SK-N-SH (cell line): Measurements from ENCODE around the gene TECR. TPM values are rescaled to one million over a fixed set of nuclear protein-coding genes. Genes with fewer than 3 reads are reported as not detected.

Source experiments
- CTCF ChIA-PET: fragments of 300-600, 350-600 bp; formaldehyde crosslinking; extraction: SDS; loops from one replicate; lab custom pipeline; 2021; lab: Yijun Ruan, JAX
- POLR2A ChIA-PET: fragments of 350-600 bp; sonication (Branson Sonifier 250); formaldehyde crosslinking; extraction: SDS; loops from one replicate; lab custom pipeline; 2020; ENCODE audit warnings: antibody characterized with exemption, inconsistent platforms; lab: Yijun Ruan, JAX
- DNase-seq: peaks from one replicate; pipeline ENCODE4 v3.0.0; 2012
- H2AFZ ChIP-seq: fragments of 200-600 bp; sonication (generic); 2 replicates; pipeline ENCODE4 v1.8.1; 2016; ENCODE audit warnings: antibody characterized with exemption, mild to moderate bottlenecking, low read depth
- H3F3A ChIP-seq: fragments of 200-600 bp; sonication (generic); replicated peaks from 2 replicates; pipeline ENCODE3; 2016; ENCODE audit warnings: antibody characterized with exemption, mild to moderate bottlenecking; ENCODE audit not compliant: insufficient read depth
- H3K27ac ChIP-seq, 2 experiments: fragments of 200-500 bp in 1 of 2; fragments of 200-600 bp in 1 of 2; sonication (Bioruptor generic) in 1 of 2; sonication (generic), shearing (Covaris generic) in 1 of 2; 2 replicates each; pipeline versions ENCODE4 v1.5.1 to v1.6.1; 2014 to 2016; ENCODE audit warnings: low read depth in 2 of 2, inconsistent platforms in 1 of 2, low read length in 1 of 2, mild to moderate bottlenecking in 1 of 2, mixed read lengths in 1 of 2
- H3K27me3 ChIP-seq: fragments of 200-600 bp; sonication (generic), shearing (Covaris generic); 2 replicates; pipeline ENCODE4 v1.6.1; 2016; ENCODE audit warnings: mixed run types; ENCODE audit not compliant: insufficient read depth
- H3K36me3 ChIP-seq, 2 experiments: fragments of 200-500 bp in 1 of 2; fragments of 200-600 bp in 1 of 2; sonication (Bioruptor generic) in 1 of 2; sonication (generic) in 1 of 2; replicated peaks in 1 of 2; 2 replicates each; pipeline versions ENCODE3 to v1.5.1; 2014 to 2016; ENCODE audit warnings: low read length in 1 of 2, mild to moderate bottlenecking in 1 of 2; ENCODE audit not compliant: insufficient read depth in 2 of 2, control insufficient read depth in 1 of 2
- H3K4me1 ChIP-seq, 2 experiments: fragments of 200-500 bp in 1 of 2; fragments of 200-600 bp in 1 of 2; sonication (Bioruptor generic) in 1 of 2; sonication (generic), shearing (Covaris generic) in 1 of 2; 2 replicates each; pipeline versions ENCODE4 v1.5.1 to v1.6.1; 2014 to 2016; ENCODE audit warnings: low read depth in 1 of 2, low read length in 1 of 2, mixed run types in 1 of 2; ENCODE audit not compliant: insufficient read depth in 2 of 2, control insufficient read depth in 1 of 2
- H3K4me2 ChIP-seq: fragments of 200-600 bp; sonication (generic), shearing (Covaris generic); 2 replicates; pipeline ENCODE4 v1.6.1; 2017; ENCODE audit warnings: mixed run types
- H3K4me3 ChIP-seq, 2 experiments: fragments of 200-500 bp in 1 of 2; fragments of 200-600 bp in 1 of 2; sonication (Bioruptor generic) in 1 of 2; sonication (generic), shearing (Covaris generic) in 1 of 2; 2 replicates each; pipeline versions ENCODE4 v1.5.1 to v1.8.1; 2014 to 2016; ENCODE audit warnings: low read depth in 2 of 2, inconsistent platforms in 1 of 2, low read length in 1 of 2, mild to moderate bottlenecking in 1 of 2, mixed read lengths in 1 of 2, moderate library complexity in 1 of 2
- H3K79me2 ChIP-seq: fragments of 200-600 bp; sonication (generic); 2 replicates; pipeline ENCODE4 v1.8.1; 2017; ENCODE audit warnings: mild to moderate bottlenecking; ENCODE audit not compliant: insufficient read depth
- H3K9ac ChIP-seq: fragments of 200-600 bp; sonication (generic); 2 replicates; pipeline ENCODE4 v1.6.1; 2017; ENCODE audit warnings: mixed run types
- H3K9me2 ChIP-seq: fragments of 200-600 bp; sonication (generic); 2 replicates; pipeline ENCODE4 v1.6.1; 2017; ENCODE audit warnings: mixed run types
- H3K9me3 ChIP-seq: fragments of 200-600 bp; sonication (generic); 2 replicates; pipeline ENCODE4 v1.6.1; 2017; ENCODE audit warnings: mixed run types, mild to moderate bottlenecking, moderate library complexity
- H4K20me1 ChIP-seq: fragments of 200-600 bp; sonication (generic); 2 replicates; pipeline ENCODE4 v1.6.1; 2017; ENCODE audit warnings: mild to moderate bottlenecking, mixed run types; ENCODE audit not compliant: insufficient read depth
- CHD2 ChIP-seq: fragments of 150-350 bp; IDR thresholded peaks from 2 replicates; pipeline ENCODE4 v1.6.1; 2018; ENCODE audit warnings: low read length; ENCODE audit not compliant: partially characterized antibody
- ELF1 ChIP-seq: IDR thresholded peaks from 2 replicates; pipeline ENCODE4 v1.4.0; 2012
- EP300 ChIP-seq, 2 experiments: IDR thresholded peaks; 2 replicates each; pipeline versions ENCODE4 v1.4.0 to v1.6.1; 2012; ENCODE audit warnings: borderline replicate concordance in 1 of 2, low read depth in 1 of 2, low read length in 1 of 2
- EZH2phosphoT487 ChIP-seq: fragments of 200-600 bp; sonication (generic); IDR thresholded peaks from 2 replicates; pipeline ENCODE4 v1.6.1; 2017; ENCODE audit warnings: low read depth, mixed run types, mild to moderate bottlenecking, antibody characterized with exemption, moderate library complexity, borderline replicate concordance
- FOXJ3 ChIP-seq: sonication (generic); formaldehyde crosslinking; IDR thresholded peaks from 2 replicates; pipeline ENCODE4 v1.5.1; 2020; ENCODE audit warnings: mild to moderate bottlenecking, missing genetic modification reagents
- FOXM1 ChIP-seq: IDR thresholded peaks from 2 replicates; pipeline ENCODE4 v1.4.0; 2012; ENCODE audit warnings: low read depth, mild to moderate bottlenecking
- GABPA ChIP-seq: IDR thresholded peaks from 2 replicates; pipeline ENCODE4 v1.4.0; 2012; ENCODE audit warnings: low read depth, mild to moderate bottlenecking
- MXI1 ChIP-seq: IDR thresholded peaks from 2 replicates; pipeline ENCODE4 v1.6.1; 2012; ENCODE audit warnings: mild to moderate bottlenecking, low read depth, low read length, improper control_type of control experiment
- NFIC ChIP-seq: IDR thresholded peaks from 2 replicates; pipeline ENCODE4 v1.4.0; 2012; ENCODE audit warnings: borderline replicate concordance
- NRF1 ChIP-seq: IDR thresholded peaks from 2 replicates; pipeline ENCODE4 v1.6.1; 2012; ENCODE audit warnings: low read depth, mild to moderate bottlenecking, low read length
- RCOR1 ChIP-seq: fragments of 150-350 bp; IDR thresholded peaks from 2 replicates; pipeline ENCODE4 v1.6.1; 2017; ENCODE audit warnings: antibody characterized with exemption, low read length
- RFX5 ChIP-seq: IDR thresholded peaks from 2 replicates; pipeline ENCODE4 v1.6.1; 2012; ENCODE audit warnings: mild to moderate bottlenecking, improper control_type of control experiment, low read length
- SIN3A ChIP-seq: IDR thresholded peaks from 2 replicates; pipeline ENCODE4 v1.6.1; 2012; ENCODE audit warnings: low read depth, mild to moderate bottlenecking, low read length, moderate library complexity, borderline replicate concordance
- TCF12 ChIP-seq: IDR thresholded peaks from 2 replicates; pipeline ENCODE4 v1.4.0; 2012
- TEAD4 ChIP-seq: IDR thresholded peaks from 2 replicates; pipeline ENCODE4 v1.4.0; 2012; ENCODE audit warnings: mild to moderate bottlenecking, borderline replicate concordance; ENCODE audit not compliant: insufficient read depth
- YY1 ChIP-seq: IDR thresholded peaks from 2 replicates; pipeline ENCODE4 v1.4.0; 2012; ENCODE audit warnings: low read depth, mild to moderate bottlenecking
- WGBS: methylation state at CpG from one replicate; pipeline ENCODE4 v1.1.6; 2017; ENCODE audit warnings: low lambda C conversion rate; 5-methylcytosine and 5-hydroxymethylcytosine counted together
- polyA plus RNA-seq, 3 experiments: library from polyadenylated mRNA; depleted of rRNA; stranded (reverse); fragments of >200 nt; gene quantifications; 2 replicates each; pipeline ENCODE4 v1.2.3, GENCODE V29; 2012
- TF ChIP-seq, protein P1 (sequence below): IDR thresholded peaks from 2 replicates; pipeline ENCODE4 v1.4.0; 2012; ENCODE audit warnings: low read depth
- TF ChIP-seq, protein P2 (sequence below): IDR thresholded peaks from 2 replicates; pipeline ENCODE4 v1.4.0; 2012; ENCODE audit warnings: low read depth, borderline replicate concordance
- TF ChIP-seq, protein P3 (sequence below): IDR thresholded peaks from 2 replicates; pipeline ENCODE4; 2012

Gene TECR
- polyA plus RNA-seq, 1 of the 3 experiments (the other 2 are of a cell fraction): 110 TPM

DNA sequence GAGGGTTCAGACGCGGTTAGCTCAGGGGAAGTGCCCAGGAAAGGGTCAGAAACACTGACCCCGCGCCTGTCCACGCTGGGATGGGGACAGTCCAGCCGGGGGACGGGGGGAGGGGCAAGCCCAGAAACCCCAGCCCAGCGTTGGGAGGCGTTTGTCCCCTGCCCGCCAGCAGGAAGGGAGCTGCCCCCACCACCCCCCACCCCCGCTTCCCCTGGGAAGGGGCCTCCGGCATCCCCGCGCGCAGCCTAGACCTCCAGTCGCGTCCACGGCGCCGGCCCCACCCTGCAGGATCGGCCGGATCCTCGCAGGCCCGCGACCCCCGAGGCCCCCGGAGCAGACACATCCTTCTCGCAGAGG is 33.7 kb upstream of the TECR start:
- Histone ChIP-seq H3K4me1 (peaks cover 4 to 25% of the 10 kb centered on the region in 2 experiments; a peak in 2 of 4 replicates), H3K9me3 (no peaks in the 10 kb centered on the region), H3K79me2 (peaks cover 48% of the 10 kb centered on the region), H2AFZ (no peak overlapping the region), H3K9me2 (no peaks in the 10 kb centered on the region), H3K36me3 (no peaks in the 10 kb centered on the region), H3K27ac (peak overlapping the region in 1 of 2 experiments; percentile 56; a peak in 1 of 4 replicates), H3K9ac (peak overlapping the region; percentile 74), H3K27me3 (no peaks in the 10 kb centered on the region), H4K20me1 (peaks cover 20% of the 10 kb centered on the region), H3K4me2 (peak overlapping the region; percentile 94), H3F3A (no peaks in the 10 kb centered on the region), H3K4me3 (peak overlapping the region; percentile 65 to 93)
- no peak for DNase-seq
- TF ChIP-seq, protein P1, sequence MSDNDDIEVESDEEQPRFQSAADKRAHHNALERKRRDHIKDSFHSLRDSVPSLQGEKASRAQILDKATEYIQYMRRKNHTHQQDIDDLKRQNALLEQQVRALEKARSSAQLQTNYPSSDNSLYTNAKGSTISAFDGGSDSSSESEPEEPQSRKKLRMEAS: no peak
- TF ChIP-seq NFIC (no peak), SIN3A (no peak), TCF12 (no peak), EZH2phosphoT487 (no peak), CHD2 (no peak), MXI1 (no peak), FOXJ3 (CRISPR knock-in tag) (no peak), FOXM1 (no peak), EP300 (IDR thresholded peaks at IDR 0.05; ENCODE audit: borderline replicate concordance in 1 of 2, low read depth in 1 of 2, low read length in 1 of 2) (no peak), GABPA (no peak), ELF1 (no peak)
- ChIA-PET CTCF (interaction anchor here (0.8 to 3.9 kb wide), 8 partner anchors 9 to 148 kb away, joined by 3 to 45 read pairs (median 3); no protein-coding TSS in a partner anchor), POLR2A (interaction anchor here (1.2 to 2.4 kb wide), 2 partner anchors 22 to 23 kb away, joined by 5 to 15 read pairs; partner anchors contain the start of gene DNAJB1)
- 0% methylated on average over 14 of the region's 28 CpGs for WGBS

DNA sequence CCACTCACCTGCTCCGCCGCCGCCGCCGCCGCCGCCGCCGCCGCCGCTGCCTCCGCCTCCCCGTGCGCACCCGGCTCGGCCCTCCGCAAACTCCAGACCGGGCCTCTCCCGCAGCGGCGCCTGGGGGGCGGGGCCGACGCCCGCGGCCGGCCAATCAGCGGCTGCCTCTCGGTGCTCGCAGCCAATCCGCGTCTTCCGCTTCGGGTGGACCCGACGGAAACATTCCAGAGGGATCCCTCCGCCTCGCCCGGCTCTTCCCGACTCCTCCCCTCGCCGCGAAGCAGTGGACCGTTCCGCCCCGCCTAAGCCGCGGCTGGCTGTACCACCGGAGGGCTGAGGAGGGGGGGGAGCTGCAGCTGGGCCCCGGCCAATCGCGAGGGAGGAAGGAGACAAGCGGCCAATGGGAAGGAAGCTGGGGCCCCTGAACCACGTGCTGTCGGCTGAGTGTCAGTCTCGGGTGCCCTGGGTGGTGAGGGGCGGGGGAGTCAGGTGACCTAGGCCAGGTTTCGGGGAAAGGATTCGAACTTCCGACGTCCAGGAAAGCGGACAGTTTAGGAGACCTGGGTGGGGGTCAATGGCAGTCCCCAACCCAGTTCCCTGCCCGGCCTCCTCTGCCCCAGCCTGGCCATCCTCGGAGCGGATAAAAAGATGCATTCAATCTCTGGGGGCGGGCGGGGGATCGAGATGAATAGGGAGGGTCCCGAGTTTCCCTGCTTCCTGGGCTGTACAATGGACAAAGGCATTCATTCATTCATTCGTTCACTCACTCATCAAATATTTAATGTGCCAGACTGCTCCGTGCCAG is 33.2 kb upstream of the TECR start, which contains the start of gene GIPC1:
GIPC1 (minus strand) TSS at position 99 of the 805 bp plus-strand sequence. CDS start 13,151 bp downstream, outside the sequence.
- no peaks in the 10 kb centered on the region for H3F3A ChIP-seq
- peaks cover 4 to 25% of the 10 kb centered on the region in 2 experiments; a peak in 2 of 4 replicates for H3K4me1 ChIP-seq
- peak; percentile 34; the same call in 1 of the 2 replicates for TF ChIP-seq GABPA
- TF ChIP-seq FOXJ3 (CRISPR knock-in tag): no peak
- TF ChIP-seq, protein P2, sequence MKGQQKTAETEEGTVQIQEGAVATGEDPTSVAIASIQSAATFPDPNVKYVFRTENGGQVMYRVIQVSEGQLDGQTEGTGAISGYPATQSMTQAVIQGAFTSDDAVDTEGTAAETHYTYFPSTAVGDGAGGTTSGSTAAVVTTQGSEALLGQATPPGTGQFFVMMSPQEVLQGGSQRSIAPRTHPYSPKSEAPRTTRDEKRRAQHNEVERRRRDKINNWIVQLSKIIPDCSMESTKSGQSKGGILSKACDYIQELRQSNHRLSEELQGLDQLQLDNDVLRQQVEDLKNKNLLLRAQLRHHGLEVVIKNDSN: peak; percentile 93
- no peak for TF ChIP-seq YY1
- no peak for TF ChIP-seq RCOR1
- TF ChIP-seq, protein P3, sequence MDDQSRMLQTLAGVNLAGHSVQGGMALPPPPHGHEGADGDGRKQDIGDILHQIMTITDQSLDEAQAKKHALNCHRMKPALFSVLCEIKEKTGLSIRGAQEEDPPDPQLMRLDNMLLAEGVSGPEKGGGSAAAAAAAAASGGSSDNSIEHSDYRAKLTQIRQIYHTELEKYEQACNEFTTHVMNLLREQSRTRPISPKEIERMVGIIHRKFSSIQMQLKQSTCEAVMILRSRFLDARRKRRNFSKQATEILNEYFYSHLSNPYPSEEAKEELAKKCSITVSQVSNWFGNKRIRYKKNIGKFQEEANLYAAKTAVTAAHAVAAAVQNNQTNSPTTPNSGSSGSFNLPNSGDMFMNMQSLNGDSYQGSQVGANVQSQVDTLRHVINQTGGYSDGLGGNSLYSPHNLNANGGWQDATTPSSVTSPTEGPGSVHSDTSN: peak; percentile 62; the same call in 1 of the 2 replicates
- TF ChIP-seq EP300 (IDR thresholded peaks at IDR 0.05; ENCODE audit: borderline replicate concordance in 1 of 2, low read depth in 1 of 2, low read length in 1 of 2): peak in 1 of 2 experiments; percentile 44; a peak in 3 of 4 replicates
- TF ChIP-seq, protein P1: peak; percentile 97
- peak; percentile 80; the same call in 1 of the 2 replicates for TF ChIP-seq RFX5
- TF ChIP-seq MXI1: peak; percentile 93; the same call in 1 of the 2 replicates
- TF ChIP-seq SIN3A: peak; percentile 50; the same call in 1 of the 2 replicates
- TF ChIP-seq NRF1: no peak
- peak; percentile 66 for TF ChIP-seq CHD2
- peak; percentile 26; the same call in 1 of the 2 replicates for TF ChIP-seq TCF12
- 0 out of 2 replicates have a peak, but pooled peaks have one; percentile 43 for TF ChIP-seq TEAD4
- TF ChIP-seq ELF1: no peak
- no peaks in the 10 kb centered on the region for H3K9me3 ChIP-seq
- H3K79me2 ChIP-seq: peaks cover 46% of the 10 kb centered on the region
- WGBS: 8% methylated on average over 27 of the region's 71 CpGs
- H3K9me2 ChIP-seq: no peaks in the 10 kb centered on the region
- H3K9ac ChIP-seq: peak within 1 kb of the TSS; percentile 74
- no peaks in the 10 kb centered on the region for H3K36me3 ChIP-seq
- H3K27me3 ChIP-seq: no peaks in the 10 kb centered on the region
- peak within 1 kb of the TSS in 1 of 2 experiments; percentile 67; a peak in 2 of 4 replicates for H3K27ac ChIP-seq
- H3K4me2 ChIP-seq: peak within 1 kb of the TSS; percentile 94
- CTCF ChIA-PET: interaction anchor here (0.9 to 3.9 kb wide), 6 partner anchors 9 to 148 kb away, joined by 3 to 45 read pairs (median 4); no protein-coding TSS in a partner anchor
- POLR2A ChIA-PET: interaction anchor here (1.2 to 2.4 kb wide), 2 partner anchors 22 to 24 kb away, joined by 5 to 15 read pairs; partner anchors contain the start of gene DNAJB1
- peak within 1 kb of the TSS; percentile 86; the same call in 1 of the 2 replicates for H2AFZ ChIP-seq
- DNase-seq: peak; percentile 100
- peaks cover 20% of the 10 kb centered on the region for H4K20me1 ChIP-seq
- H3K4me3 ChIP-seq: peak within 1 kb of the TSS; percentile 65 to 93
